C4-2B (cell line): ENCODE data around the gene CYTH4.

Experiments used
- H3K27ac ChIP-seq: fragments of 450-650 bp; 2 replicates; pipeline ENCODE4 v1.5.1; 2017
- ZFX ChIP-seq: fragments of 450-650 bp; IDR thresholded peaks from 2 replicates; pipeline ENCODE4 v1.6.1; 2017
- TF ChIP-seq, protein P1 (sequence below): fragments of 450-650 bp; conservative IDR thresholded peaks from 2 replicates; pipeline ENCODE4 v1.5.1; 2017; ENCODE audit warnings: mild to moderate bottlenecking

Gene CYTH4

GRCh38 chr22:37343863-37344734, 61.8 kb downstream of the CYTH4 start:
- H3K27ac ChIP-seq: no peak overlapping the region
- no peak for TF ChIP-seq ZFX
- TF ChIP-seq, protein P1, sequence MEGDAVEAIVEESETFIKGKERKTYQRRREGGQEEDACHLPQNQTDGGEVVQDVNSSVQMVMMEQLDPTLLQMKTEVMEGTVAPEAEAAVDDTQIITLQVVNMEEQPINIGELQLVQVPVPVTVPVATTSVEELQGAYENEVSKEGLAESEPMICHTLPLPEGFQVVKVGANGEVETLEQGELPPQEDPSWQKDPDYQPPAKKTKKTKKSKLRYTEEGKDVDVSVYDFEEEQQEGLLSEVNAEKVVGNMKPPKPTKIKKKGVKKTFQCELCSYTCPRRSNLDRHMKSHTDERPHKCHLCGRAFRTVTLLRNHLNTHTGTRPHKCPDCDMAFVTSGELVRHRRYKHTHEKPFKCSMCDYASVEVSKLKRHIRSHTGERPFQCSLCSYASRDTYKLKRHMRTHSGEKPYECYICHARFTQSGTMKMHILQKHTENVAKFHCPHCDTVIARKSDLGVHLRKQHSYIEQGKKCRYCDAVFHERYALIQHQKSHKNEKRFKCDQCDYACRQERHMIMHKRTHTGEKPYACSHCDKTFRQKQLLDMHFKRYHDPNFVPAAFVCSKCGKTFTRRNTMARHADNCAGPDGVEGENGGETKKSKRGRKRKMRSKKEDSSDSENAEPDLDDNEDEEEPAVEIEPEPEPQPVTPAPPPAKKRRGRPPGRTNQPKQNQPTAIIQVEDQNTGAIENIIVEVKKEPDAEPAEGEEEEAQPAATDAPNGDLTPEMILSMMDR: no peak

DNA sequence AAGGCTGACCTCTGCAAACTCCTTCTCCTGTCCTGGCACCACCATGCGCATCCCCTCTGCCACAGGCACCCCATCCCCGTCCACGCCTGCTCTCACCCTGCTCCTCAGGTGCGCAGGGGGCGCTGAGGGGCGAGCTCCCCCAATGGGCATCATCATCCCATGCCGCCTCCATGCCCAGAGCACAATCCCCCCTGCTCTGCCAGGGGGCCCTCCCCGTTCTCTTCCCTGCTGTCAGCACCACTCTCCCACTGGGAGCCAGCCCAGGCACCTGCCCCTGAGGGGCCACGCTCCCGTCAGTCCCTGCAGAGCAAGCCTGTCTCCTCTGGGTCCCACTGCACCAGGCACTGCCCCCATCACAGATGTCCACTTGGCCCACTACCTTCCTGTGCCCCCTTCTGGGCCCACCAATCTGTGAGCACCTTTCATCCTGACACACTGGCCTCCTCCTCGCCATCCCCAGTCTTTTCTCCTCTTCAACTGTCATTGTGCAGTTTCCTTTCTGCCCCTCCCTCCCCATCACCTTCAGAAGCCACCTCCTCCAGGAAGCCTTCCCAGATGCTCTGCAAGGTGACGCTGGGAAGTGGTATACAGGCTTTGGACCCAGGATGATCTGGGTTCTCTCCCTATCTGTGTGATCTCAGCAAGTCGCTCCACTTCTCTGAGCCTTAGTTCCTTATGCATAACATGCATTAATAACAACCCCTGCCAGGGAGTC, 62.6 kb downstream of the CYTH4 start:
- H3K27ac ChIP-seq: no peak overlapping the region

DNA sequence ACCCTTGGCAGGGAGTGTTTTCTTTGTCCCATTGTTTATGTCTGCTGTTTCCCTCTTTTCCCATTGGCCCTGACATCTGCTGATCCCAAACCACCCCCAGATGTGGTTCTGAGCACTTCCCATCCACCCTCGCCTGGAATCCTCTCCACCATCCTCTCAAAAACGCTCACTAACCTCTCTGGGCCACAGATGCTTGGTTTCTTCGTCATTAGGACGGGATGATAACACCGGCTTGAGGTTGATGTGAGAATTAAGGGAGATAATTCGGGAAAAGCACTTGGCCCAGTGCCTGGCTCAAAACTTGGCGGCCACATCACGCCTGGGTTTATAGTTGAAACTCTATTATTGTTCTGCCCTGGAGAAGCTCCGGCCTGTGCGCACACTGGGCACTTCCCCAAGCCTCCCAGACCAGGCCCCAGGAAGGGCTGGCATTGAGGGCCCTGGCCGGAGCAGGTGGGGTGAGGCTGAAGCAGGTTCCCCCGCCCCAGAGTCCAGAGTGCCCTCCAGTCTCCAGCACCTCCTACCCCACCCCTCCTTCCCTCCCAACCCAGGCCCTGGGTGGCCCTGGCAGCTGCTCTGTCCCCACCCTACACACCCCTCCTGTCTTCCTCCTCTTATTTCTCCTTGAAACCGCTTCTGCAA, 63.7 kb downstream of the CYTH4 start:
- TF ChIP-seq, protein P1: no peak
- no peak for TF ChIP-seq ZFX
- H3K27ac ChIP-seq: no peak overlapping the region

More for the DNA sequence above, 62.6 kb downstream of the CYTH4 start:
- no peak for TF ChIP-seq ZFX
- TF ChIP-seq, protein P1: no peak

GRCh38 chr22:37346505-37346895, 64.2 kb downstream of the CYTH4 start:
- TF ChIP-seq, protein P1: no peak
- no peak for TF ChIP-seq ZFX
- H3K27ac ChIP-seq: no peak overlapping the region

DNA sequence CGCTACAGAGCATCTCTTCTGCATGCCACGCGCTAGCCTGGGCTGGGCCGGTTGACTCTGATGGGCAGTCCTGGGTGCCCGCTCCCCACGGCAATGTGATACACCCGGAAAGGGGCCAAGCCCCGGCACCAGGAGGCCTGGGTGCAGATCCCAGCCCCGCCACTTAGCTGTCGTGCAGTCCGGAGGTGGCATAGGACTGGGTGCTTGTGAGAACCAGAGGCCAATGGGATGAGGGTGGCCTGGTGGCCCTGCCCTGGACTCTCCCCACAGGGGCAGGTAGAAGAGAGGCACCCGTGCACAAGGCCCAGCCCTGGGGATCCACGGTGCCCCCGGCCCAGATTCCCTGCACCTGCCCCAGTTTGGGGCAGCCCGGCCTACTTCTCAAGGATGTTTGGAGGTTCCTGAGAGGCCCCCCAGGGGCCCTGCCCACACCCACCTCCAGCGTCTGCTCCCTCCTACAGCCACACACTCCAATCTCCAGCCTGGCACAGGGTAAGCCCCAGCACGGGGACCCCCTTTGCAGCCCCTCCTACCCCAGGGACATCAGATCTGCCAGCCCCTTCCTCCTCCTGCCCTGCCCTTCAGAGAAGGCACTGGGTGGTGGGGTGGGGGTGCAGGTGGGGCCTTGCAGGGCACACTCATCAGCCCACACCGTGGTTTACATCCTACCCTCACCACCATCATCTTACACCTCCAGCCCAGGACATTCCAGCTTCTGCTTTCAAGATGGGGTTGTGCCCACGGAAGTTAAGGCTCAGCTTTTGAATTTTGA, 66.9 kb downstream of the CYTH4 start:
- H3K27ac ChIP-seq: no peak overlapping the region
- TF ChIP-seq ZFX: no peak
- TF ChIP-seq, protein P1: no peak

- H3K27ac ChIP-seq: no peak overlapping the region
- TF ChIP-seq, protein P1: no peak
- TF ChIP-seq ZFX: no peak
Measured at GRCh38 chr22:37351232-37351631, 68.9 kb downstream of the CYTH4 start.
